GM12878 (cell line): ENCODE data around the gene NBPF1. TPM values are rescaled to one million over a fixed set of nuclear protein-coding genes. Genes with fewer than 3 reads are reported as not detected.
"Not testable (repeated sequence)": the region's sequence is repeated elsewhere in the genome, so short reads cannot be mapped to it uniquely, and the experiment has no call there.

Experiments used
- ATAC-seq: fragments of 200-7000 bp; cut with Tn5 transposase; 3 replicates; pipeline ENCODE4 v1.9.1; 2020; ENCODE audit warnings: mild to moderate bottlenecking, moderate library complexity
- BruUV-seq: library from RNA; stranded (reverse); fragments of 400-500 nt; replicated peaks from 2 replicates; lab custom pipeline; 2021; lab: Mats Ljungman, UMichigan
- CTCF ChIA-PET: fragments of 300-600 bp; sonication (Branson Sonifier 250); formaldehyde crosslinking; extraction: SDS; loops from one replicate; lab custom pipeline; 2021; ENCODE audit warnings: inconsistent platforms; lab: Yijun Ruan, JAX
- POLR2A ChIA-PET: fragments of 350-600 bp; formaldehyde crosslinking; extraction: SDS; loops from one replicate; lab custom pipeline; 2021; ENCODE audit warnings: inconsistent platforms; lab: Charles Lee
- RAD21 ChIA-PET: fragments of 300-600 bp; sonication (Branson Sonifier 250); formaldehyde crosslinking; loops from one replicate; lab custom pipeline; 2023; ENCODE audit warnings: antibody characterized with exemption; ENCODE audit not compliant: unreplicated experiment; lab: Charles Lee
- SMC1A ChIA-PET: fragments of 300-600 bp; sonication (Branson Sonifier 250); formaldehyde crosslinking; loops from one replicate; lab custom pipeline; 2023; ENCODE audit not compliant: unreplicated experiment, uncharacterized antibody; lab: Charles Lee
- DNase-seq: peaks from one replicate; pipeline ENCODE4 v3.0.0-alpha.2; 2011; ENCODE audit warnings: low read depth, low spot score
- FAIRE-seq: peaks from 3 replicates; lab custom pipeline; 2011; peaks lifted over from hg19 to GRCh38; lab: Jason Lieb, UNC
- H2AFZ ChIP-seq: 2 replicates; pipeline ENCODE4 v1.6.0; 2011; ENCODE audit warnings: low read depth, low read length, control low read depth; ENCODE audit not compliant: control insufficient read depth
- H3K27ac ChIP-seq: 2 replicates; pipeline ENCODE4 v1.5.1; 2011; ENCODE audit warnings: control low read depth; ENCODE audit not compliant: control insufficient read depth, insufficient read depth
- H3K27me3 ChIP-seq, 2 experiments: replicated peaks in 1 of 2; 2 replicates each; pipeline versions ENCODE4 v1.6.0 to v1.6.1; 2011; ENCODE audit warnings: low read length in 1 of 2; ENCODE audit not compliant: control insufficient read depth in 2 of 2, insufficient read depth in 2 of 2
- H3K36me3 ChIP-seq, 2 experiments: 2 replicates each; pipeline ENCODE4 v1.5.1; 2011; ENCODE audit warnings: low read length in 1 of 2; ENCODE audit not compliant: control insufficient read depth in 2 of 2, insufficient read depth in 2 of 2
- H3K4me1 ChIP-seq: 2 replicates; pipeline ENCODE4 v1.6.1; 2011; ENCODE audit warnings: mild to moderate bottlenecking, low read length, moderate library complexity, mixed read lengths; ENCODE audit not compliant: control insufficient read depth, insufficient read depth
- H3K4me2 ChIP-seq: 2 replicates; pipeline ENCODE4 v1.6.0; 2011; ENCODE audit warnings: control low read depth; ENCODE audit not compliant: control insufficient read depth, insufficient read depth
- H3K4me3 ChIP-seq: fragments of 200-600 bp; sonication (generic); 2 replicates; pipeline ENCODE4 v1.5.1; 2016
- H3K79me2 ChIP-seq: 2 replicates; pipeline ENCODE4 v1.6.0; 2011; ENCODE audit warnings: low read length; ENCODE audit not compliant: control insufficient read depth, insufficient read depth
- H3K9ac ChIP-seq: 2 replicates; pipeline ENCODE4 v1.8.0; 2011; ENCODE audit warnings: low read length, control low read depth, mixed read lengths; ENCODE audit not compliant: control insufficient read depth, insufficient read depth
- H3K9me3 ChIP-seq: replicated peaks from 3 replicates; pipeline ENCODE4 v1.5.1; 2011; ENCODE audit warnings: mild to moderate bottlenecking, low read length; ENCODE audit not compliant: control insufficient read depth, insufficient read depth
- H4K20me1 ChIP-seq: 2 replicates; pipeline ENCODE4 v1.6.0; 2011; ENCODE audit not compliant: control insufficient read depth, insufficient read depth
- IRF4 ChIP-seq: IDR thresholded peaks from 2 replicates; pipeline ENCODE4 v1.6.1; 2011; ENCODE audit warnings: low read depth, low read length
- JUND ChIP-seq: IDR thresholded peaks from 2 replicates; pipeline ENCODE4 v1.6.1; 2012; ENCODE audit warnings: low read depth, mild to moderate bottlenecking, low read length, improper control_type of control experiment, moderate library complexity
- WGBS: methylation state at CpG from one replicate; pipeline ENCODE4 v1.1.6; 2016; ENCODE audit warnings: low lambda C conversion rate; ENCODE audit not compliant: insufficient replicate concordance, insufficient coverage; ENCODE audit errors: missing lambda C conversion rate; 5-methylcytosine and 5-hydroxymethylcytosine counted together
- in situ Hi-C: fragments of 300-500 bp; cut with MboI; formaldehyde crosslinking; loops from 9 replicates; pipeline ENCODE4 v1.14.3; 2018; ENCODE audit warnings: mixed read lengths
- intact Hi-C: fragments of 100-400 bp; cut with micrococcal nuclease; formaldehyde crosslinking; loops from one replicate; pipeline ENCODE4 v1.14.2; 2022; ENCODE audit not compliant: unreplicated experiment
- polyA plus RNA-seq, 11 experiments: library from polyadenylated mRNA; depleted of rRNA in 4 of 11; unstranded in 6 of 11; stranded (reverse) in 5 of 11; fragments of >200 nt; fragmentation: Nextera tagmentation in 4 of 11; fragmentation: Illumina TruSeq in 1 of 11; extraction: Ambion mirVana in 4 of 11; extraction: Trizol in 1 of 11; gene quantifications; 1 replicate in 1 of 11; 2 replicates in 10 of 11; pipeline versions ENCODE4 v1.2.1 to v1.2.3, GENCODE V29; 2011 to 2016; ENCODE audit warnings: inconsistent platforms in 2 of 11, missing spikeins in 2 of 11, low read depth in 1 of 11
- total RNA-seq, 4 experiments: library from RNA; depleted of rRNA in 3 of 4; stranded (reverse); fragments of >200 nt in 3 of 4; fragmentation: Illumina TruSeq in 1 of 4; extraction: Trizol in 1 of 4; gene quantifications; 2 replicates each; pipeline versions ENCODE4 v1.2.1 to v1.2.3, GENCODE V29; 2013 to 2021
- TF ChIP-seq, protein P1 (sequence below): IDR thresholded peaks from 2 replicates; pipeline ENCODE4 v1.6.1; 2012; ENCODE audit warnings: improper control_type of control experiment, low read depth, low read length; ENCODE audit not compliant: insufficient replicate concordance
- TF ChIP-seq, protein P2 (sequence below): fragments of 450-650 bp; IDR thresholded peaks from 2 replicates; pipeline ENCODE4 v1.6.1; 2017; ENCODE audit warnings: mild to moderate bottlenecking, moderate library complexity

The NBPF1 gene
- total and polyA plus RNA-seq, 10 of the 15 experiments (the other 5 are each of a cell fraction or from before 2014, with no cell fraction given): 0.20 to 3.4 (median 0.71) TPM

DNA sequence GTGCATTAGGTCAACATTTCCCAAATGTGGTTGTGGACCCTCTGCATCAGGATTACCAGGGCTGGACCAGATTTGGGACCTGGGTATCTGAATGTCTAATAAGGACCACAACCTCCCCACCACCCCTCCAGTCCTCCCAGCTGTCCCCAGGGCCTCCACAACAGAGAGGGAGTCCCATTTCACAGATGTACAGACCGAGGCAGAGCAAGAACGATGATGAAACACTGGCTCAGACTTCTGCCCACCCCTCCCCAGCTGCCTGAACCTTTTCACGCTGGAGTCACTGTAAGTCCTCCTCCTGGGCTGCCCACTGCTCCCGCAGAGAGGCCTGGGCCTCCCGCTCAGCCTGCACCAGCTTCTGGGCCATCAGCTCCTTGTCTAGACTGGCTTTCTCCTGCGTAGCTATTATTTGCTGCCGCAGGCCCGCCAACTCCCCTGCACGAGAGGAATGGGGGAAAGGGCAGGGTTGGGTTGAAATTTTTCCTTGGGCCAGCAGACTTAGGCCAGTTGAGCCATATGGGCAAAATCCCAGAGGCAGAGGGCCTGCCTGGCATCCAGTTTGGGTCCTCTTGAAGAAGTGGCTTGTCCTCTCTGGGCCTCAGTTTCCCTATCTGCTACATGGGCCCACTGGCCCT, 8.4 kb upstream of the NBPF1 start:
- in situ Hi-C loops, POLR2A ChIA-PET, H2AFZ ChIP-seq, H3K9me3 ChIP-seq, BruUV-seq, H3K79me2 ChIP-seq, FAIRE-seq, DNase-seq, H3K4me2 ChIP-seq, H3K4me3 ChIP-seq, ATAC-seq, H3K4me1 ChIP-seq, H3K9ac ChIP-seq, H3K27me3 ChIP-seq, H4K20me1 ChIP-seq, H3K27ac ChIP-seq: not testable (repeated sequence)
- CTCF ChIA-PET: interaction anchor here (1.2 to 3.4 kb wide), 10 partner anchors 9 to 424 kb away, joined by 3 to 40 read pairs (median 9); partner anchors contain the start of genes NBPF1 and NECAP2
- RAD21 ChIA-PET: interaction anchor here (0.5 to 1.5 kb wide), 4 partner anchors 330 to 1059 kb away, joined by 3 to 33 read pairs (median 10); no protein-coding TSS in a partner anchor
- H3K36me3 ChIP-seq: peaks cover 7 to 21% of the 10 kb centered on the region in 2 experiments; a peak in 3 of 4 replicates
- intact Hi-C loops: loop anchor here (1.0 to 5.0 kb wide), 2 partner anchors 330 to 426 kb away; no protein-coding TSS in a partner anchor
- 0 out of 2 replicates have a peak, but pooled peaks have one; percentile 14 for TF ChIP-seq JUND
- 77% methylated on average over 9 of the region's 9 CpGs for WGBS
- SMC1A ChIA-PET: interaction anchor here (1.2 to 3.1 kb wide), 4 partner anchors 10 to 339 kb away, joined by 3 to 16 read pairs (median 5); no protein-coding TSS in a partner anchor

DNA sequence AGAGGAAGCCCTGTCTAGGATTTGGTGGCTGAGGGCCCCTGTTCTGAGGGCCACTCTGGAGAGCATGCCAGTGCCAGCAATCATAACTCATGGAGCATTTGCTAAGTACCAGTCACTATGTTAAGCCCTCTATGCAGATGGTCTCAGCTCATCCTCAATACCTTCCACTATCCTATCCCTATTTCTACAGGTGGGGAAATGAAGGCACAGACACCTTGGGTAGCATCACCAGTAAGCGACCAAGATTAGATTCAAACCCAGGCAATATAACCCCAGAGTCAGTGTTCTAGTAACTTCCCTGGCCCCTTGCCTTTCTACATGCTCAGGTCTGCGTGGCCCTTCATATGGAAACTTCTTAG, 7.9 kb upstream of the NBPF1 start:
- no peak overlapping the region for H3K27ac ChIP-seq
- no peak for ATAC-seq
- WGBS: 79% methylated on average over 2 of the region's 2 CpGs
- H3K9me3 ChIP-seq: no peaks in the 10 kb centered on the region
- no peak overlapping the region for H2AFZ ChIP-seq
- intact Hi-C loops: loop anchor here (1.0 to 5.0 kb wide), 2 partner anchors 330 to 426 kb away; no protein-coding TSS in a partner anchor
- ChIA-PET POLR2A (no interaction called here), RAD21 (interaction anchor here (0.5 to 1.5 kb wide), 12 partner anchors 14 to 1060 kb away, joined by 3 to 33 read pairs (median 3); no protein-coding TSS in a partner anchor), SMC1A (interaction anchor here (0.7 to 3.1 kb wide), 7 partner anchors 9 to 427 kb away, joined by 3 to 16 read pairs (median 4); no protein-coding TSS in a partner anchor), CTCF (interaction anchor here (0.7 to 3.4 kb wide), 23 partner anchors 8 to 425 kb away, joined by 3 to 40 read pairs (median 5); partner anchors contain the start of genes FBXO42, NBPF1 and NECAP2)
- no peak overlapping the region for H3K4me3 ChIP-seq
- BruUV-seq: TSS peak; percentile 37
- H3K9ac ChIP-seq: no peak overlapping the region
- H3K79me2 ChIP-seq: no peaks in the 10 kb centered on the region
- no peaks in the 10 kb centered on the region for H3K27me3 ChIP-seq
- H3K4me2 ChIP-seq: no peak overlapping the region
- no peak for FAIRE-seq
- DNase-seq: no peak
- no peaks in the 10 kb centered on the region for H3K4me1 ChIP-seq
- in situ Hi-C loops: no loop called here
- peaks cover 4 to 19% of the 10 kb centered on the region in 2 experiments; a peak in 3 of 4 replicates for H3K36me3 ChIP-seq
- no peaks in the 10 kb centered on the region for H4K20me1 ChIP-seq
- TF ChIP-seq, protein P1, sequence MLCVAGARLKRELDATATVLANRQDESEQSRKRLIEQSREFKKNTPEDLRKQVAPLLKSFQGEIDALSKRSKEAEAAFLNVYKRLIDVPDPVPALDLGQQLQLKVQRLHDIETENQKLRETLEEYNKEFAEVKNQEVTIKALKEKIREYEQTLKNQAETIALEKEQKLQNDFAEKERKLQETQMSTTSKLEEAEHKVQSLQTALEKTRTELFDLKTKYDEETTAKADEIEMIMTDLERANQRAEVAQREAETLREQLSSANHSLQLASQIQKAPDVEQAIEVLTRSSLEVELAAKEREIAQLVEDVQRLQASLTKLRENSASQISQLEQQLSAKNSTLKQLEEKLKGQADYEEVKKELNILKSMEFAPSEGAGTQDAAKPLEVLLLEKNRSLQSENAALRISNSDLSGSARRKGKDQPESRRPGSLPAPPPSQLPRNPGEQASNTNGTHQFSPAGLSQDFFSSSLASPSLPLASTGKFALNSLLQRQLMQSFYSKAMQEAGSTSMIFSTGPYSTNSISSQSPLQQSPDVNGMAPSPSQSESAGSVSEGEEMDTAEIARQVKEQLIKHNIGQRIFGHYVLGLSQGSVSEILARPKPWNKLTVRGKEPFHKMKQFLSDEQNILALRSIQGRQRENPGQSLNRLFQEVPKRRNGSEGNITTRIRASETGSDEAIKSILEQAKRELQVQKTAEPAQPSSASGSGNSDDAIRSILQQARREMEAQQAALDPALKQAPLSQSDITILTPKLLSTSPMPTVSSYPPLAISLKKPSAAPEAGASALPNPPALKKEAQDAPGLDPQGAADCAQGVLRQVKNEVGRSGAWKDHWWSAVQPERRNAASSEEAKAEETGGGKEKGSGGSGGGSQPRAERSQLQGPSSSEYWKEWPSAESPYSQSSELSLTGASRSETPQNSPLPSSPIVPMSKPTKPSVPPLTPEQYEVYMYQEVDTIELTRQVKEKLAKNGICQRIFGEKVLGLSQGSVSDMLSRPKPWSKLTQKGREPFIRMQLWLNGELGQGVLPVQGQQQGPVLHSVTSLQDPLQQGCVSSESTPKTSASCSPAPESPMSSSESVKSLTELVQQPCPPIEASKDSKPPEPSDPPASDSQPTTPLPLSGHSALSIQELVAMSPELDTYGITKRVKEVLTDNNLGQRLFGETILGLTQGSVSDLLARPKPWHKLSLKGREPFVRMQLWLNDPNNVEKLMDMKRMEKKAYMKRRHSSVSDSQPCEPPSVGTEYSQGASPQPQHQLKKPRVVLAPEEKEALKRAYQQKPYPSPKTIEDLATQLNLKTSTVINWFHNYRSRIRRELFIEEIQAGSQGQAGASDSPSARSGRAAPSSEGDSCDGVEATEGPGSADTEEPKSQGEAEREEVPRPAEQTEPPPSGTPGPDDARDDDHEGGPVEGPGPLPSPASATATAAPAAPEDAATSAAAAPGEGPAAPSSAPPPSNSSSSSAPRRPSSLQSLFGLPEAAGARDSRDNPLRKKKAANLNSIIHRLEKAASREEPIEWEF: no peak
- TF ChIP-seq, protein P2, sequence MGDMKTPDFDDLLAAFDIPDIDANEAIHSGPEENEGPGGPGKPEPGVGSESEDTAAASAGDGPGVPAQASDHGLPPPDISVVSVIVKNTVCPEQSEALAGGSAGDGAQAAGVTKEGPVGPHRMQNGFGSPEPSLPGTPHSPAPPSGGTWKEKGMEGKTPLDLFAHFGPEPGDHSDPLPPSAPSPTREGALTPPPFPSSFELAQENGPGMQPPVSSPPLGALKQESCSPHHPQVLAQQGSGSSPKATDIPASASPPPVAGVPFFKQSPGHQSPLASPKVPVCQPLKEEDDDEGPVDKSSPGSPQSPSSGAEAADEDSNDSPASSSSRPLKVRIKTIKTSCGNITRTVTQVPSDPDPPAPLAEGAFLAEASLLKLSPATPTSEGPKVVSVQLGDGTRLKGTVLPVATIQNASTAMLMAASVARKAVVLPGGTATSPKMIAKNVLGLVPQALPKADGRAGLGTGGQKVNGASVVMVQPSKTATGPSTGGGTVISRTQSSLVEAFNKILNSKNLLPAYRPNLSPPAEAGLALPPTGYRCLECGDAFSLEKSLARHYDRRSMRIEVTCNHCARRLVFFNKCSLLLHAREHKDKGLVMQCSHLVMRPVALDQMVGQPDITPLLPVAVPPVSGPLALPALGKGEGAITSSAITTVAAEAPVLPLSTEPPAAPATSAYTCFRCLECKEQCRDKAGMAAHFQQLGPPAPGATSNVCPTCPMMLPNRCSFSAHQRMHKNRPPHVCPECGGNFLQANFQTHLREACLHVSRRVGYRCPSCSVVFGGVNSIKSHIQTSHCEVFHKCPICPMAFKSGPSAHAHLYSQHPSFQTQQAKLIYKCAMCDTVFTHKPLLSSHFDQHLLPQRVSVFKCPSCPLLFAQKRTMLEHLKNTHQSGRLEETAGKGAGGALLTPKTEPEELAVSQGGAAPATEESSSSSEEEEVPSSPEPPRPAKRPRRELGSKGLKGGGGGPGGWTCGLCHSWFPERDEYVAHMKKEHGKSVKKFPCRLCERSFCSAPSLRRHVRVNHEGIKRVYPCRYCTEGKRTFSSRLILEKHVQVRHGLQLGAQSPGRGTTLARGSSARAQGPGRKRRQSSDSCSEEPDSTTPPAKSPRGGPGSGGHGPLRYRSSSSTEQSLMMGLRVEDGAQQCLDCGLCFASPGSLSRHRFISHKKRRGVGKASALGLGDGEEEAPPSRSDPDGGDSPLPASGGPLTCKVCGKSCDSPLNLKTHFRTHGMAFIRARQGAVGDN: no peak
- TF ChIP-seq IRF4: no peak
